HG02970 (cell line): ENCODE data around the gene PLA2G10.
"Not testable (repeated sequence)": the region's sequence is repeated elsewhere in the genome, so short reads cannot be mapped to it uniquely, and the experiment has no call there.

Experiments used
- ATAC-seq: cut with Tn5 transposase; IDR thresholded peaks from one replicate; pipeline ENCODE4 v1.9.1; 2021; ENCODE audit warnings: mild to moderate bottlenecking, moderate library complexity, moderate number of reproducible peaks; ENCODE audit not compliant: unreplicated experiment, low FRiP score

Gene PLA2G10

GRCh38 chr16:14694129-14694528 lies at the start of gene PLA2G10:
TSS of gene PLA2G10 (minus strand) at chr16:14694308. CDS start at chr16:14694229, 79 bp downstream.
- not testable (repeated sequence) for ATAC-seq

- peak; percentile 97 for ATAC-seq
These were observed 48.4 kb upstream of the PLA2G10 start, which contains the start of gene NPIPA2 for GRCh38 chr16:14742273-14743128. TSS of gene NPIPA2 (plus strand) at chr16:14742533. CDS start at chr16:14748066, 5,533 bp downstream.

- not testable (repeated sequence) for ATAC-seq
These were observed 47.7 kb upstream of the PLA2G10 start for GRCh38 chr16:14741794-14742193.

- not testable (repeated sequence) for ATAC-seq
These were observed 46.8 kb upstream of the PLA2G10 start for GRCh38 chr16:14740832-14741385.

- not testable (repeated sequence) for ATAC-seq
These were observed 39.1 kb upstream of the PLA2G10 start for GRCh38 chr16:14733233-14733632.

GRCh38 chr16:14703156-14704011 lies 9.3 kb upstream of the PLA2G10 start, which contains the start of gene NPIPA3:
TSS of gene NPIPA3 (plus strand) at chr16:14703411. CDS start at chr16:14708944, 5,533 bp downstream.
- peak; percentile 95 for ATAC-seq

- ATAC-seq, result not testable (repeated sequence)
These were observed 8.6 kb upstream of the PLA2G10 start for GRCh38 chr16:14702672-14703071.

- not testable (repeated sequence) for ATAC-seq
These were observed 7.8 kb upstream of the PLA2G10 start for GRCh38 chr16:14701859-14702258.

- not testable (repeated sequence) for ATAC-seq
These were observed 8.0 kb downstream of the PLA2G10 start for GRCh38 chr16:14685870-14686793.

GRCh38 chr16:14682121-14682520 lies 12.0 kb downstream of the PLA2G10 start:
- no peak for ATAC-seq

GRCh38 chr16:14681115-14681514 lies 13.0 kb downstream of the PLA2G10 start:
- no peak for ATAC-seq

- ATAC-seq, result not testable (repeated sequence)
These were observed 13.7 kb downstream of the PLA2G10 start for GRCh38 chr16:14680396-14680795.

GRCh38 chr16:14678748-14679497 lies 15.2 kb downstream of the PLA2G10 start:
- ATAC-seq, result no peak

- ATAC-seq, result no peak
These were observed 16.5 kb downstream of the PLA2G10 start for GRCh38 chr16:14677627-14678026.

GRCh38 chr16:14676633-14677032 lies 17.5 kb downstream of the PLA2G10 start:
- ATAC-seq, result no peak

- ATAC-seq, result no peak
These were observed 21.6 kb downstream of the PLA2G10 start for GRCh38 chr16:14672403-14672971.

- no peak for ATAC-seq
These were observed 24.3 kb downstream of the PLA2G10 start for GRCh38 chr16:14669776-14670175.

GRCh38 chr16:14668556-14669223 lies 25.4 kb downstream of the PLA2G10 start:
- ATAC-seq, result no peak
